Nephron progenitor cell (in vitro differentiated cells): ENCODE results near the gene LYSMD1.
A peak's percentile ranks its signal among the peaks of the same experiment; 100 is the strongest.
"Not testable (repeated sequence)": the region's sequence is repeated elsewhere in the genome, so short reads cannot be mapped to it uniquely, and the experiment has no call there.

Experiments
- DNase-seq: peaks from one replicate; pipeline ENCODE4 v3.0.0; 2021
- H3K27ac Mint-ChIP-seq: 2 replicates; pipeline ENCODE4 v1.8.0; 2021; ENCODE audit warnings: mild to moderate bottlenecking, moderate library complexity, mixed read lengths
- H3K27me3 Mint-ChIP-seq: 2 replicates; pipeline ENCODE4 v1.8.0; 2021; ENCODE audit warnings: mild to moderate bottlenecking, low read depth, mixed read lengths; ENCODE audit not compliant: poor library complexity
- H3K36me3 Mint-ChIP-seq: 2 replicates; pipeline ENCODE4 v1.8.0; 2021; ENCODE audit warnings: low read depth, mixed read lengths
- H3K4me1 Mint-ChIP-seq: 2 replicates; pipeline ENCODE4 v1.8.0; 2021; ENCODE audit warnings: mixed read lengths
- H3K4me3 Mint-ChIP-seq: 2 replicates; pipeline ENCODE4 v1.8.0; 2021; ENCODE audit warnings: mild to moderate bottlenecking, moderate library complexity, mixed read lengths
- H3K9me3 Mint-ChIP-seq: 2 replicates; pipeline ENCODE4 v1.8.0; 2021; ENCODE audit warnings: mild to moderate bottlenecking, moderate library complexity, mixed read lengths
- CTCF ChIP-seq: fragments of 200-600 bp; sonication (generic); IDR thresholded peaks from 2 replicates; pipeline ENCODE4 v1.5.0; 2021; ENCODE audit warnings: antibody characterized with exemption

Gene LYSMD1

GRCh38 chr1:151165738-151166504, at the start of gene LYSMD1, which contains the start of gene SCNM1:
LYSMD1 (minus strand) TSS chr1:151165902; CDS start chr1:151165258, 644 bp downstream.
SCNM1 (plus strand) TSS chr1:151166144; CDS start chr1:151166153, 9 bp downstream.
- Mint-ChIP-seq H3K27me3 (peaks cover 2% of the 10 kb centered on the region), H3K9me3 (no peaks in the 10 kb centered on the region), H3K4me1 (peaks cover 45% of the 10 kb centered on the region), H3K27ac (peak within 1 kb of the TSS; percentile 99), H3K4me3 (peak within 1 kb of the TSS; percentile 99), H3K36me3 (peaks cover 31% of the 10 kb centered on the region)
- DNase-seq: peak; percentile 87
- TF ChIP-seq CTCF: no peak

- TF ChIP-seq CTCF: no peak
- Mint-ChIP-seq H3K4me1 (peaks cover 7% of the 10 kb centered on the region), H3K27ac (peak overlapping the region; percentile 89)
These were observed 47.9 kb upstream of the LYSMD1 start for GRCh38 chr1:151213560-151213959.

GRCh38 chr1:151211972-151212705, 46.4 kb upstream of the LYSMD1 start:
- H3K27me3 Mint-ChIP-seq: no peaks in the 10 kb centered on the region
- TF ChIP-seq CTCF: no peak
- peaks cover 68% of the 10 kb centered on the region for H3K36me3 Mint-ChIP-seq
- peaks cover 7% of the 10 kb centered on the region for H3K4me1 Mint-ChIP-seq
- H3K9me3 Mint-ChIP-seq: no peaks in the 10 kb centered on the region
- no peak for DNase-seq
- no peak overlapping the region for H3K4me3 Mint-ChIP-seq
- H3K27ac Mint-ChIP-seq: peak overlapping the region; percentile 85

More at GRCh38 chr1:151213560-151213959, 47.9 kb upstream of the LYSMD1 start:
- DNase-seq: no peak
- H3K4me3 Mint-ChIP-seq: no peak overlapping the region
- H3K27me3 Mint-ChIP-seq: no peaks in the 10 kb centered on the region
- H3K9me3 Mint-ChIP-seq: no peaks in the 10 kb centered on the region
- H3K36me3 Mint-ChIP-seq: peaks cover 63% of the 10 kb centered on the region

- TF ChIP-seq CTCF: no peak
- H3K4me3 Mint-ChIP-seq: no peak overlapping the region
- H3K9me3 Mint-ChIP-seq: no peaks in the 10 kb centered on the region
- H3K36me3 Mint-ChIP-seq: peaks cover 74% of the 10 kb centered on the region
- H3K4me1 Mint-ChIP-seq: peaks cover 7% of the 10 kb centered on the region
- no peak for DNase-seq
- no peaks in the 10 kb centered on the region for H3K27me3 Mint-ChIP-seq
- H3K27ac Mint-ChIP-seq: peak overlapping the region; percentile 25
These were observed 45.1 kb upstream of the LYSMD1 start for GRCh38 chr1:151210830-151211229.

GRCh38 chr1:151205381-151205965, 39.8 kb upstream of the LYSMD1 start:
- not testable (repeated sequence) for H3K4me3 Mint-ChIP-seq, H3K27me3 Mint-ChIP-seq, H3K9me3 Mint-ChIP-seq, H3K27ac Mint-ChIP-seq, DNase-seq
- Mint-ChIP-seq H3K36me3 (peaks cover 57% of the 10 kb centered on the region), H3K4me1 (peaks cover 15% of the 10 kb centered on the region)

GRCh38 chr1:151199873-151200581, 34.3 kb upstream of the LYSMD1 start:
- Mint-ChIP-seq H3K4me1 (peaks cover 48% of the 10 kb centered on the region), H3K9me3 (no peaks in the 10 kb centered on the region), H3K27ac (peak overlapping the region; percentile 100), H3K4me3 (peak overlapping the region; percentile 99), H3K27me3 (no peaks in the 10 kb centered on the region), H3K36me3 (peaks cover 14% of the 10 kb centered on the region)
- no peak for DNase-seq
- TF ChIP-seq CTCF: no peak
